C4-2B (cell line): ENCODE data around the gene MTA3.

Experiments used
- CTCF ChIP-seq: fragments of 450-650 bp; conservative IDR thresholded peaks from 2 replicates; pipeline ENCODE4 v1.5.1; 2017; ENCODE audit warnings: mild to moderate bottlenecking
- ZFX ChIP-seq: fragments of 450-650 bp; IDR thresholded peaks from 2 replicates; pipeline ENCODE4 v1.6.1; 2017

GRCh38 chr2:42764096-42764495 is 195.7 kb downstream of the MTA3 start, which contains the start of gene OXER1:
- TF ChIP-seq CTCF (no peak), ZFX (no peak)
